ENCODE measurements around the gene PCGF1. TPM values are rescaled to one million over a fixed set of nuclear protein-coding genes. Genes with fewer than 3 reads are reported as not detected.

PCGF1 gene
- 10 to 100 TPM; 27.1 to 33.6 TPM for total RNA-seq
- 10 to 100 TPM; 20.4 to 27.1 (median 23.3) TPM for polyA plus RNA-seq (ENCODE audit: insufficient read length in 6 of 6)
- long read RNA-seq, donor 1, partial matches to known transcripts = 0 of 3 reads
- long read RNA-seq, donor 1, other reads (novel, unspliced or antisense) = 0 of 3 reads
- long read RNA-seq, donor 2, transcript PCGF1-201 (9 exons, 1,792 nt) = major isoform, 6 of 9 reads
- long read RNA-seq, donor 2, partial matches to known transcripts = 0 of 9 reads
- long read RNA-seq, donor 2, other reads (novel, unspliced or antisense) = 0 of 9 reads
- long read RNA-seq, donor 3, partial matches to known transcripts = 0 of 6 reads
- long read RNA-seq, donor 3, other reads (novel, unspliced or antisense) = 0 of 6 reads
- long read RNA-seq, donor 4, transcript PCGF1-204 (8 exons, 1,056 nt) = major isoform, 7 of 15 reads
- long read RNA-seq, donor 4, partial matches to known transcripts = 2 of 15 reads
- long read RNA-seq, donor 4, other reads (novel, unspliced or antisense) = 2 of 15 reads
- long read RNA-seq, donor 5, transcript PCGF1-201 (9 exons, 1,792 nt) = major isoform, 7 of 7 reads
- long read RNA-seq, donor 5, partial matches to known transcripts = 0 of 7 reads
- long read RNA-seq, donor 5, other reads (novel, unspliced or antisense) = 0 of 7 reads
- long read RNA-seq, donor 6, transcript PCGF1-201 (9 exons, 1,792 nt) = major isoform, 9 of 11 reads
- long read RNA-seq, donor 6, partial matches to known transcripts = 0 of 11 reads
- long read RNA-seq, donor 6, other reads (novel, unspliced or antisense) = 0 of 11 reads
- long read RNA-seq, donor 7, transcript PCGF1-201 (9 exons, 1,792 nt) = major isoform, 6 of 6 reads
- long read RNA-seq, donor 7, partial matches to known transcripts = 0 of 6 reads
- long read RNA-seq, donor 7, other reads (novel, unspliced or antisense) = 0 of 6 reads
- long read RNA-seq, donor 8, transcript PCGF1-201 (9 exons, 1,792 nt) = major isoform, 6 of 6 reads
- long read RNA-seq, donor 8, partial matches to known transcripts = 0 of 6 reads
- long read RNA-seq, donor 8, other reads (novel, unspliced or antisense) = 0 of 6 reads
- long read RNA-seq, donor 9 = 0 reads
- long read RNA-seq, donor 10, transcript PCGF1-204 (8 exons, 1,056 nt) = major isoform, 7 of 13 reads
- long read RNA-seq, donor 10, partial matches to known transcripts = 1 of 13 reads
- long read RNA-seq, donor 10, other reads (novel, unspliced or antisense) = 4 of 13 reads
- long read RNA-seq, donor 11, partial matches to known transcripts = 0 of 4 reads
- long read RNA-seq, donor 11, other reads (novel, unspliced or antisense) = 0 of 4 reads
- long read RNA-seq, donor 12, partial matches to known transcripts = 0 of 5 reads
- long read RNA-seq, donor 12, other reads (novel, unspliced or antisense) = 0 of 5 reads

DNA sequence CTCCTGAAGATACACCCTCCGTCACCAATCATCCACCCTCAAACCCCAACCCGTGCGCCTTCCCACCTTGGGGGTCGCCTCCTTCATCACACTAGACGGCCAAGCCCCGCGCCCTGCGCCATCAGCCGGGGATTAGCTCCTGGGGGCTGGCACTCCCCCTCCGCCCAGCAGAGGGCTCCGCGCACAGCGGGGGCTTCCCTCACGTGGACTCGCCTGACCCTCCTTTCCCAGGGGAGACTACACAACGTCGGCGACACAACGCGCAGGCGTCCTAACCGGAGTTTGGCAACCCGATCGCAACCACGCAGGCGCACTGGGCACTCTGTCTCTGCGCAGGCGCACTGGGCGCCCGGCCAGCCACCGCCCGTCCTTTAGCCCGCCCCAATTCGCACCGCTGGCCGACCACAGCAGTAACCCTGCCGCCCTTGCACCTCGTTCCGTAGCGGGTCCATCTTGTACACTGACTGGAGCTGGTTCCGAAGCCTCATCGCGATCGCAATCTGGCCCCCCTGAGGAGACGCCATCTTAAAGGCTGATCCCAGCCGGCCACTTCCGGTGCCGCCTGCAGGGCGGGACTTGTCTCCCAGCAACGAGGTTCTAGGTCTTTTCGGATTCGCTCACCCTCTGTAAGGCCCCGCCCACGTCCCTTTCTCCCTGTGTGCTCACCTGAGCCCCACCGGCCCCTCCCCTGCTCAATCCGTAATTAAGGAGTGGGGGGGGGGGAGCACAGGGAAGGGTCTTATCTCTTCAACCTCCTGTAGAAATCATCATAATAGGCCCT is at the start of gene PCGF1:
TSS of gene PCGF1 (minus strand) at position 551 of the 781 bp plus-strand sequence. CDS start at position 524, 27 bp downstream.
- Histone ChIP-seq H3K4me1 (peaks cover 24 to 52% of the 10 kb centered on the region in 2 donors), H3K36me3 (peaks cover 0 to 18% of the 10 kb centered on the region in 2 donors), H3K4me3 (peak within 1 kb of the TSS; percentile 52 to 79), H3K9me3 (no peaks in the 10 kb centered on the region), H3K27ac (peak within 1 kb of the TSS; percentile 98), H3K27me3 (peaks cover 34 to 57% of the 10 kb centered on the region in 2 donors)
- ATAC-seq (peak; percentile 91), DNase-seq (peak; percentile 96 to 100 (median 99))
- TF ChIP-seq, protein P1, sequence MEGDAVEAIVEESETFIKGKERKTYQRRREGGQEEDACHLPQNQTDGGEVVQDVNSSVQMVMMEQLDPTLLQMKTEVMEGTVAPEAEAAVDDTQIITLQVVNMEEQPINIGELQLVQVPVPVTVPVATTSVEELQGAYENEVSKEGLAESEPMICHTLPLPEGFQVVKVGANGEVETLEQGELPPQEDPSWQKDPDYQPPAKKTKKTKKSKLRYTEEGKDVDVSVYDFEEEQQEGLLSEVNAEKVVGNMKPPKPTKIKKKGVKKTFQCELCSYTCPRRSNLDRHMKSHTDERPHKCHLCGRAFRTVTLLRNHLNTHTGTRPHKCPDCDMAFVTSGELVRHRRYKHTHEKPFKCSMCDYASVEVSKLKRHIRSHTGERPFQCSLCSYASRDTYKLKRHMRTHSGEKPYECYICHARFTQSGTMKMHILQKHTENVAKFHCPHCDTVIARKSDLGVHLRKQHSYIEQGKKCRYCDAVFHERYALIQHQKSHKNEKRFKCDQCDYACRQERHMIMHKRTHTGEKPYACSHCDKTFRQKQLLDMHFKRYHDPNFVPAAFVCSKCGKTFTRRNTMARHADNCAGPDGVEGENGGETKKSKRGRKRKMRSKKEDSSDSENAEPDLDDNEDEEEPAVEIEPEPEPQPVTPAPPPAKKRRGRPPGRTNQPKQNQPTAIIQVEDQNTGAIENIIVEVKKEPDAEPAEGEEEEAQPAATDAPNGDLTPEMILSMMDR (IDR thresholded peaks at IDR 0.05) = peak in 1 of 2 donors; percentile 32
- intact Hi-C loops (cut with DNase I) = no loop called here

DNA sequence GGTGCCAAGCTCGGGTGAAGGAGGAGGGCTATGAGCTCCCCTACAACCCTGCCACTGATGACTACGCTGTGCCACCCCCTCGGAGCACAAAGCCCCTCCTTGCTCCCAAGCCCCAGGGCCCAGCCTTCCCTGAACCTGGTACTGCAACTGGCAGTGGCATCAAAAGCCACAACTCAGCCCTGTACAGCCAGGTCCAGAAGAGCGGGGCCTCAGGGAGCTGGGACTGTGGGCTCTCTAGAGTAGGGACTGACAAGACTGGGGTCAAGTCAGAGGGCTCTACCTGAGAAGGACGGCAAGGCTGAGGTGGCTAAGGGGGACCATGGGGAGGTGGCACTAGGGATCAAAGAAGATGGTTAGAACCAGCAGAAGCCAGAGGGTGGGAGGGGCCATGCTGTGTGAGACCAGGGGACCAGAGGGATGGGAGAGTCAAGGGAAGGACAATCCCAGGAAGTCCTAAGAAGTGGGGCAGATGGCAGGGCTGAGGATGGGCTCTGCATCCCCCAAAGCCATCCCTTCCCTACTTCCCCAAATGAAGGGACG is 49.4 kb upstream of the PCGF1 start:
- intact Hi-C loops (cut with DNase I) = no loop called here
- Histone ChIP-seq H3K4me1 (peaks cover 13 to 47% of the 10 kb centered on the region in 2 donors), H3K27me3 (peaks cover 0 to 7% of the 10 kb centered on the region in 2 donors)

DNA sequence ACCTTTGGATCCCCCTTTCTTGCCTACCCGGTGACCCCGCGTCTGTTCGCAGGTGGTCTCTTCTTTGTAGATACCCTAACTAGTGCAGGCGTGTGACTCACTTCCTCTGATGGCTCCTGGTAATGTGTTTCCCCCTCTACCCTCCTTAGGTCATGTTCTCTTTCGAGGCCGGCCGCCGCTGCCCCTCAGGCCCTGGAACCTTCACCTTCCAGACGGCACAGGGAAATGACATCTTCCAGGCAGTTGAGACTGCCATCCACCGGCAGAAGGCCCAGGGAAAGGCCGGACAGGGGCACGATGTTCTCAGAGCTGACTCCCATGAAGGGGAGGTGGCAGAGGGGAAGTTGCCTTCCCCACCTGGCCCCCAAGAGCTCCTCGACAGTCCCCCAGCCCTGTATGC is 48.7 kb upstream of the PCGF1 start:
- Histone ChIP-seq H3K4me1 (peaks cover 13 to 47% of the 10 kb centered on the region in 2 donors), H3K27ac (peak overlapping the region; percentile 33 to 93), H3K9me3 (no peaks in the 10 kb centered on the region), H3K4me3 (peak overlapping the region in 1 of 2 donors; percentile 95), H3K27me3 (peaks cover 0 to 7% of the 10 kb centered on the region in 2 donors), H3K36me3 (peaks cover 0 to 11% of the 10 kb centered on the region in 2 donors)
- intact Hi-C loops (cut with DNase I) = no loop called here
- TF ChIP-seq, protein P1 (IDR thresholded peaks at IDR 0.05) = no peak
- DNase-seq (no peak), ATAC-seq (no peak)

More for the DNA sequence above, 49.4 kb upstream of the PCGF1 start:
- TF ChIP-seq, protein P1 (IDR thresholded peaks at IDR 0.05) = no peak
- Histone ChIP-seq H3K36me3 (peaks cover 0 to 11% of the 10 kb centered on the region in 2 donors), H3K27ac (peak overlapping the region in 1 of 2 donors; percentile 28), H3K4me3 (no peak overlapping the region), H3K9me3 (no peaks in the 10 kb centered on the region)
- DNase-seq (no peak), ATAC-seq (no peak)

DNA sequence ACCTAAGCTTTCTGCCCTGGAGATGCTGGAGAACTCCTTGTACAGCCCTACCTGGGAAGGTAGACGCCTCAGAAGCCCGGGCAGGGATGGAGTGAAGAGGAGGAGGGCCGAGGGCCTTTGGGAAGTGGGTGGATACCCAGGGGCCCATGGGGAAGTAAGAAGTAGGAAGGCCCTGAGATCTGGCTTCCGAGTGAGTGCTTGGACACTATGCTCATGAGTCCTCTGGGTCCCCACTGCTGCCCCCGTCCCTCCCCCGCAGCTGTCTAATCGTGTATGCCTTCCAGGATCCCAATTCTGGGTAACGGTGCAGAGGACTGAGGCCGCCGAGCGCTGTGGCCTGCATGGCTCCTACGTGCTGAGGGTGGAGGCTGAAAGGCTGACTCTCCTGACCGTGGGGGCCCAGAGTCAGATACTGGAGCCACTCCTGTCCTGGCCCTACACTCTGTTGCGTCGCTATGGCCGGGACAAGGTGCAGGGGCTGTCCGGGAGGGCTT is 48.2 kb upstream of the PCGF1 start:
- H3K27ac ChIP-seq = peak overlapping the region; percentile 33 to 93
- H3K4me3 ChIP-seq = peak overlapping the region; percentile 72 to 95
- H3K27me3 ChIP-seq = peaks cover 0 to 7% of the 10 kb centered on the region in 2 donors
- DNase-seq (peak in 2 of 4 donors; percentile 57 to 80), ATAC-seq (no peak)
- H3K4me1 ChIP-seq = peaks cover 13 to 47% of the 10 kb centered on the region in 2 donors
- intact Hi-C loops (cut with DNase I) = no loop called here
- peaks cover 0 to 11% of the 10 kb centered on the region in 2 donors for H3K36me3 ChIP-seq
- no peaks in the 10 kb centered on the region for H3K9me3 ChIP-seq
- TF ChIP-seq, protein P1 (IDR thresholded peaks at IDR 0.05) = no peak

Measured in left lung (tissue), 14 donors.